K562 (cell line): ENCODE measurements around the gene TMEM154. TPM values are rescaled to one million over a fixed set of nuclear protein-coding genes. Genes with fewer than 3 reads are reported as not detected.
A peak's percentile ranks its signal among the peaks of the same experiment; 100 is the strongest.

Experiments used
- ATF3 ChIP-seq, 2 experiments: fragments of 450-650 bp in 1 of 2; sonication (generic) in 1 of 2; formaldehyde crosslinking in 1 of 2; IDR thresholded peaks in 1 of 2; conservative IDR thresholded peaks in 1 of 2; 2 replicates each; pipeline versions ENCODE4 v1.6.1 to v1.8.1; 2016 to 2023; ENCODE audit warnings: mild to moderate bottlenecking in 2 of 2, moderate library complexity in 2 of 2, inconsistent platforms in 1 of 2, missing genetic modification reagents in 1 of 2
- CTBP1 ChIP-seq: fragments of 450-650 bp; IDR thresholded peaks from 2 replicates; pipeline ENCODE4 v1.6.1; 2016; ENCODE audit warnings: borderline replicate concordance
- CTCF ChIP-seq, 3 experiments: IDR thresholded peaks in 2 of 3; conservative IDR thresholded peaks in 1 of 3; 2 replicates each; pipeline ENCODE4 v1.5.1; 2011 to 2012; ENCODE audit warnings: low read length in 3 of 3, mild to moderate bottlenecking in 3 of 3, control low read depth in 2 of 3, improper control_type of control experiment in 1 of 3, inconsistent platforms in 1 of 3, low read depth in 1 of 3, mixed read lengths in 1 of 3, moderate library complexity in 1 of 3; ENCODE audit not compliant: insufficient read depth in 2 of 3
- CTCFL ChIP-seq: IDR thresholded peaks from 2 replicates; pipeline ENCODE4 v1.6.1; 2011; ENCODE audit warnings: borderline replicate concordance, low read depth, mild to moderate bottlenecking, moderate library complexity, low read length; ENCODE audit not compliant: insufficient read depth, poor library complexity, severe bottlenecking
- E2F5 ChIP-seq: sonication (generic); formaldehyde crosslinking; IDR thresholded peaks from 2 replicates; pipeline ENCODE4 v1.8.0; 2022; ENCODE audit warnings: mild to moderate bottlenecking, missing genetic modification reagents
- FOXA3 ChIP-seq, 2 experiments: fragments of 450-650 bp in 1 of 2; sonication (generic) in 1 of 2; formaldehyde crosslinking; IDR thresholded peaks in 1 of 2; conservative IDR thresholded peaks in 1 of 2; 2 replicates each; pipeline versions ENCODE4 v1.4.0 to v1.8.0; 2020 to 2022; ENCODE audit warnings: mild to moderate bottlenecking in 2 of 2, missing genetic modification reagents in 1 of 2
- IRF1 ChIP-seq: sonication (generic); formaldehyde crosslinking; IDR thresholded peaks from 2 replicates; pipeline ENCODE4 v1.8.0; 2022; ENCODE audit warnings: missing genetic modification reagents, mild to moderate bottlenecking, borderline replicate concordance
- KLF13 ChIP-seq: fragments of 450-650 bp; IDR thresholded peaks from 2 replicates; pipeline ENCODE4 v1.6.1; 2016; ENCODE audit warnings: missing genetic modification characterization, low read depth, mild to moderate bottlenecking, missing compliant biosample characterization, moderate library complexity, borderline replicate concordance
- MEF2A ChIP-seq: IDR thresholded peaks from 2 replicates; pipeline ENCODE4 v1.6.1; 2011; ENCODE audit warnings: low read depth, mild to moderate bottlenecking, low read length, moderate library complexity; ENCODE audit not compliant: control insufficient read depth
- POLR2AphosphoS2 ChIP-seq: IDR thresholded peaks from 2 replicates; pipeline ENCODE4 v1.6.1; 2012; ENCODE audit warnings: low read length, improper control_type of control experiment
- SMAD1 ChIP-seq: fragments of 150-350 bp; IDR thresholded peaks from 2 replicates; pipeline ENCODE4 v1.6.1; 2014; ENCODE audit warnings: low read length, low read depth; ENCODE audit not compliant: partially characterized antibody
- TEAD4 ChIP-seq, 2 experiments: sonication (generic) in 1 of 2; formaldehyde crosslinking in 1 of 2; IDR thresholded peaks; 2 replicates each; pipeline versions ENCODE4 v1.6.1 to v1.8.0; 2012 to 2022; ENCODE audit warnings: borderline replicate concordance in 1 of 2, inconsistent platforms in 1 of 2, low read length in 1 of 2, mild to moderate bottlenecking in 1 of 2, missing genetic modification reagents in 1 of 2
- THRAP3 ChIP-seq: fragments of 450-650 bp; IDR thresholded peaks from 2 replicates; pipeline ENCODE4 v1.6.1; 2016; ENCODE audit warnings: mild to moderate bottlenecking, inconsistent platforms, borderline replicate concordance
- USF1 ChIP-seq: sonication (generic); formaldehyde crosslinking; IDR thresholded peaks from 2 replicates; pipeline ENCODE4 v1.9.0; 2022; ENCODE audit warnings: mild to moderate bottlenecking, missing genetic modification reagents
- XRCC3 ChIP-seq: fragments of 450-650 bp; IDR thresholded peaks from 2 replicates; pipeline ENCODE4 v1.6.1; 2017; ENCODE audit warnings: mild to moderate bottlenecking, moderate library complexity
- ZNF347 ChIP-seq: fragments of 450-650 bp; formaldehyde crosslinking; IDR thresholded peaks from 2 replicates; pipeline ENCODE4 v1.4.0; 2020; ENCODE audit warnings: low read depth, mild to moderate bottlenecking, moderate library complexity
- polyA plus RNA-seq, 8 experiments: library from polyadenylated mRNA; depleted of rRNA in 4 of 8; stranded (reverse) in 5 of 8; unstranded in 3 of 8; fragments of >200 nt; fragmentation: Nextera tagmentation in 2 of 8; fragmentation: Illumina TruSeq in 1 of 8; extraction: Ambion mirVana in 2 of 8; extraction: Trizol in 1 of 8; gene quantifications; 2 replicates each; pipeline versions ENCODE4 v1.2.1 to v1.2.3, GENCODE V29; 2011 to 2014; ENCODE audit warnings: inconsistent platforms in 1 of 8, missing spikeins in 1 of 8
- total RNA-seq, 7 experiments: library from RNA; depleted of rRNA in 6 of 7; stranded (reverse); fragments of >200 nt in 6 of 7; fragmentation: Illumina TruSeq in 2 of 7; extraction: Trizol in 2 of 7; gene quantifications; 2 replicates each; pipeline versions ENCODE4 v1.2.1 to v1.2.3, GENCODE V29; 2011 to 2021; ENCODE audit warnings: low replicate concordance in 1 of 7

TMEM154 gene
- total and polyA plus RNA-seq, 9 of the 15 experiments (the other 6 are each of a cell fraction or from before 2014, with no cell fraction given): 0.13 to 1.8 (median 0.58) TPM

GRCh38 chr4:152640058-152640921 lies 39.5 kb downstream of the TMEM154 start (continued):
- peak in 1 of 2 experiments; percentile 57; a peak in 2 of 4 replicates for TF ChIP-seq FOXA3 (CRISPR knock-in tag; conservative IDR thresholded peaks at IDR 0.05 in 1 of 2, IDR thresholded peaks at IDR 0.05 in 1 of 2)
- TF ChIP-seq USF1 (CRISPR knock-in tag): no peak
- TF ChIP-seq CTCF (IDR thresholded peaks at IDR 0.05 in 2 of 3, conservative IDR thresholded peaks at IDR 0.05 in 1 of 3; ENCODE audit: insufficient read depth in 2 of 3, low read depth in 1 of 3, low read length in 3 of 3): peak; percentile 34 to 79 (median 47); a peak in 5 of 6 replicates
- no peak for TF ChIP-seq CTCFL
- TF ChIP-seq E2F5 (CRISPR knock-in tag): no peak
- TF ChIP-seq POLR2AphosphoS2: no peak
- TF ChIP-seq TEAD4 (IDR thresholded peaks at IDR 0.05; ENCODE audit: low read length): no peak
- no peak for TF ChIP-seq TEAD4 (CRISPR knock-in tag; IDR thresholded peaks at IDR 0.05; ENCODE audit: borderline replicate concordance)
- no peak for TF ChIP-seq SMAD1
- no peak for TF ChIP-seq IRF1 (CRISPR knock-in tag)
- TF ChIP-seq ZNF347 (CRISPR knock-in tag): no peak
- TF ChIP-seq CTBP1: no peak
- no peak for TF ChIP-seq ATF3 (IDR thresholded peaks at IDR 0.05)
- no peak for TF ChIP-seq ATF3 (CRISPR knock-in tag; conservative IDR thresholded peaks at IDR 0.05)
- TF ChIP-seq KLF13 (tag): no peak
- TF ChIP-seq MEF2A: no peak
- no peak for TF ChIP-seq THRAP3
- TF ChIP-seq XRCC3: no peak
